SIG-M5 treated with dmso at 0.1 percent for 504 hours (cell line): ENCODE data around the gene NQO2.
A peak's percentile ranks its signal among the peaks of the same experiment; 100 is the strongest.
"Not testable (repeated sequence)": the region's sequence is repeated elsewhere in the genome, so short reads cannot be mapped to it uniquely, and the experiment has no call there.

Experiments
- DNase-seq: peaks from one replicate; lab custom pipeline; 2025; ENCODE audit not compliant: unreplicated experiment; lab: John Stamatoyannopoulos, UW

Gene NQO2

GRCh38 chr6:3037638-3038365 lies 38.1 kb downstream of the NQO2 start:
- no peak for DNase-seq

DNA sequence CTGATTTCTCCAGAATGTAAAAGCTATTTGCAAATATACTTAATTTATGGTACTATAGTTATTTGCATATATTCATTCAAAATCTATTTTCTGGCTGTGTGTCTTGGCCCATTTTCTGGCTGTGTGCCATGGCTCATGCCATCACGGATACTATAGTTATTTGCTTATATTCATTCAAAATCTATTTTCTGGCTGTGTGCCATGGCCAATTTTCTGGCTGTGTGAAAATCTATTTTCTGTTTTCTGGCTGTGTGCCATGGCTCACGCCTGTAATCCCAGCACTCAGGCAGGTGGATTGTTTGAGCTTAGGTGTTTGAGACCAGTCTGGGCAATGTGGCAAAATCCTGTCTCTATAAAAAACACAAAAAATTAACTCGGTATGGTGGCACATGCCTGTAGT lies 39.7 kb downstream of the NQO2 start:
- DNase-seq, result no peak

- no peak for DNase-seq
These were observed 41.5 kb downstream of the NQO2 start for GRCh38 chr6:3041147-3041546.

- no peak for DNase-seq
These were observed 41.9 kb downstream of the NQO2 start for GRCh38 chr6:3041606-3042005.

DNA sequence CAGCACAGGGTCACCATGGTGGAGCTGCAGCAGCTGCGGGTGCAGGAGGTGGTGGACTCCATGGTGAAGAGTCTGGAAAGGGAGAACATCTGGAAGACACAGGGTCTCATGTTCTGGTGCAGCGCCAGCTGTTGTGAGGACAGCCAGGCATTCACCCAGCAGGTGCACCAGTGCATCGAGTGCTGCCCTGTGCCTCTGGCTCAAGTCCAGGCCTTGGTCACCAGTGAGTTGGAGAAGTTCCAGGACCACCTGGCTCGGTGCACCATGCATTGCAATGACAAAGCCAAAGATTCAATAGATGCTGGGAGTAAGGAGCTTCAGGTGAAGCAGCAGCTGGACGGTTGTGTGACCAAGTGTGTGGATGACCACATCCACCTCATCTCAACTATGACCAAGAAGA lies 45.7 kb downstream of the NQO2 start:
- no peak for DNase-seq

GRCh38 chr6:3045777-3046176 lies 46.1 kb downstream of the NQO2 start:
- DNase-seq, result no peak

- DNase-seq, result no peak
These were observed 46.6 kb downstream of the NQO2 start for GRCh38 chr6:3046295-3046694.

DNA sequence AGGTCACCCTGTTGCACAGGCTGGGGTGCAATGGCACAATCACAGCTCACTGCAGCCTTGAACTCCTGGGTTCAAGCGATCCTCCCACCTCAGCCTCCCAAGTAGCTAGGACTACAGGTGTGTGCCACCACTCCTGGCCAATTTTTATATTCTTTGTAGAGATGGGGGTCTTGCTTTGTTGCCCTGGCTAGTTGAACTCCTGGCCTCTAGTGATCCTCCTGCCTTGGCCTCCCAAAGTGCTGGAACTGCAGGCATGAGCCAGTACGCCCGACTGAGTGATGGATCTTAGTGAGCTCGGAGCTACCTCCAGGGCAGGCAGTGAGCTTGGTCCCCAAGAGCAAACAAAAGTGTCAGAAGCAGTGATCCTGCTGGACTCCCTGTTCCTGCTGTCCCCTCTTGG lies 48.3 kb downstream of the NQO2 start:
- DNase-seq, result not testable (repeated sequence)

GRCh38 chr6:3052481-3053230 lies 53.0 kb downstream of the NQO2 start:
- no peak for DNase-seq

DNA sequence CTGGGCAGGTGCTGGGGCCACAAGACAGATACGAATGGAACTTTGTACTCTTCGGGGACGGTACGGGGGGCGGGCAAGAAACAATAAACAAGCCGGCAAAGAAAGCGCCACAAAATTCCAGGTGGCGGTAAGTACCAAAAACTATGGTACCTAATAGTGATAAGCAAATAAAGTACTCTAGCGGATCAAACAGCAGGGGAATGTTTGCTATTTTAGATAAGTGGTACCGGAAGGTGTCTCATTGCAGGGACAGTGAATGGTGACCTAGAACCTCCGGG lies 53.5 kb downstream of the NQO2 start:
- no peak for DNase-seq

GRCh38 chr6:3054229-3055157 lies 54.8 kb downstream of the NQO2 start:
- DNase-seq, result not testable (repeated sequence)

GRCh38 chr6:3055158-3055499 lies 55.4 kb downstream of the NQO2 start:
- not testable (repeated sequence) for DNase-seq

GRCh38 chr6:3057063-3057770 lies 57.5 kb downstream of the NQO2 start:
- no peak for DNase-seq

DNA sequence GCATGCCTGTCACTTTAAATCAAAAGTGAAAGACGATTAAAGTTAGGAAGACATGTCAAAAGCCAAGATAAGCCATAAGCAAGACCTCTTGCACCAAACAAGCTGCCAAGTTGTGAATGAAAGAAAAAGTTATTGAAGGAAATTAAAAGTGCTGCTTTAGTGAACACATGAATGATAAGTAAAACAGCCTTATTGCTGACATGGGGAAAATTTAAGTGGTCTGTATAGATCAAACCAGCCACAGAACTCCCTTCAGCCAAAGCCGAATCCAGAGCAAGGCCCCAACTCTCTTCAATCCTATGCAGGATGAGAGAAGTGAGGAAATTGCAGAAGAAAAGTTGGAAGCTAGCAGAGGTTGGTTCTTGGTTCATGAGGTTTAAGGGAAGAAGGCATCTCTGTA lies 59.3 kb downstream of the NQO2 start:
- DNase-seq, result no peak

GRCh38 chr6:3060092-3060491 lies 60.4 kb downstream of the NQO2 start:
- DNase-seq, result not testable (repeated sequence)

DNA sequence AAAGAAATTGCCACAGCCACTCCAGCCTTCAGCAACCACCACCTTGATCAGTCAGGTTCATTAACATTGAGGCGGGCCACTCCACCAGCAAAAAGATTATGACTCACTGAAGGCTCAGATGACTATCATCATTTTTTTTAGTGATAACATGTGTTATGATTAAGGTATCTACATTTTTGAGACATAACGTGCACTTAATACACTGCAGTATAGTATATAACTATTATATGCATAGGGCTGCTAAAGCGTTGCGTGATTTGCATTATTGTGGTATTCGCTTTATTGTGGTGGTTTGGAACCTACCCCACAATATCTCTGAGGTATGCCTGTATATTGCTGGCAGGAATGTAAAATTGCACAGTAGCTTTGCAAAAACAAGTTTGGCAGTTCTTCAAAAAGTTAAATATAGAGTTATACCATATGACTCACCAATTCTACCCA lies 61.8 kb downstream of the NQO2 start:
- DNase-seq, result no peak

DNA sequence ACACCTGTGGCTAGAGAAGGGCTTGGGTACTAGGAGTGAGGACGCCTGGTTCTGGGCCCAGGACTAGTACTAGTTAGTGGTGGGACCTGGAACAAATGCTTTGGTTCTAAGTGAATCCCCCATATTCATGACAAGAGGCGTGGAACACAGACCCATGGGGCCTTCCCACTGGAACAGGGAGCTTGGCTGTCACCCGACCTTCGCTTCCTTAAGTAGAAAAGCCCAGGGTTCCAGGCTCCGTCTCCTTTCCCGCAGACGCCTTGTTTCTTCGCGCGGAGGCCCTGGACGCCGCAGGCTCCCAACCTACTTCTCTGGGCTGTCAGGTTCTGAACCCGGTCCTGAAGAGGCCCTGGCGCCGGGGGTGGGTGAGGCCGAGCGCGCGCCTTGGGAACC lies 63.6 kb downstream of the NQO2 start:
- DNase-seq, result not testable (repeated sequence)

DNA sequence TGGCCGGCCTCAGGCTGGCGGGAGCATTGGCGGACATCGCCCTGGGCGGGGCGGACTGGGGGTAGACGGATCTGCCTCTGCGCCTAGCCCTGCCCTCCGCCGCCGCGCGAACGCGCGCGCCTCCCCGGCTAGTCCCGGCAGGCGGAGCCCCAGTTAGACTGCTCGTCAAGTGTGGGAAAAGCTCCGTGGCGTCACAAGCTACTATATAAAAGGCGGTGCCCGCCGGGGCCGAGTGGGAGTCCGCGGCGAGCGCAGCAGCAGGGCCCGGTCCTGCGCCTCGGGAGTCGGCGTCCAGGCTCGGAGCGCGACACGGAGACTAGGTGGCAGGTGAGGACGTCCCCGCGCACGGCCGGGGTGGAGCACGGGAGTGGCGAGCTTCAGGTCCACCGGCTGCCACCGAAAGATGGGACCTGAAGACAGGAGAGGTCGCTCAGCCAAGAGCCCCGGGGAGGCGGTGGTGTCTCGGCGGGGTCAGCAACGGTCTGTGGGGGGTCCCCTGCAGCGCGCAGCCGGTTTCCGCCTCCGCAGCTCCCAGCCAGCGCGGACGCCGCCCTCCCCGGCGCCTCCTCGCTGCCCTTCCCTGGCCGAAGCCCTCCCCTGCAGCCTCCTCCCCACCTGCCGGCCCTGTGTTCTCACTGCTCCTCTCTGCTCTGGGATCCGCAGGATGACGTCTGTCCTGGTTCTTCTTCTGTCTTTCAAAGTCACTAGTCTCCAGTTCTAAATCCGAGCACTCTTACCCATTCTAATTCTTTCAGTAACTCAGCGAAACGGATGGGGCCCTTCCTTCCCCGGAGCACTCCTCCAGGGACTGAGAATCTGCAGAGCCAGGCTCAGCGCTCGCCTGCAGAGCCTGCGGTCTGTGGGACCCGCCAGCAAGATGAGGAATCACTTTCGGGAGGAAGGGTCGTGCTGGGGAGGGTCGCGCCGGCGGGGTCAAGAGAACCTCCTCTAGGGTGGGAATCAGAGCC lies 64.3 kb downstream of the NQO2 start:
- peak; percentile 40 for DNase-seq

DNA sequence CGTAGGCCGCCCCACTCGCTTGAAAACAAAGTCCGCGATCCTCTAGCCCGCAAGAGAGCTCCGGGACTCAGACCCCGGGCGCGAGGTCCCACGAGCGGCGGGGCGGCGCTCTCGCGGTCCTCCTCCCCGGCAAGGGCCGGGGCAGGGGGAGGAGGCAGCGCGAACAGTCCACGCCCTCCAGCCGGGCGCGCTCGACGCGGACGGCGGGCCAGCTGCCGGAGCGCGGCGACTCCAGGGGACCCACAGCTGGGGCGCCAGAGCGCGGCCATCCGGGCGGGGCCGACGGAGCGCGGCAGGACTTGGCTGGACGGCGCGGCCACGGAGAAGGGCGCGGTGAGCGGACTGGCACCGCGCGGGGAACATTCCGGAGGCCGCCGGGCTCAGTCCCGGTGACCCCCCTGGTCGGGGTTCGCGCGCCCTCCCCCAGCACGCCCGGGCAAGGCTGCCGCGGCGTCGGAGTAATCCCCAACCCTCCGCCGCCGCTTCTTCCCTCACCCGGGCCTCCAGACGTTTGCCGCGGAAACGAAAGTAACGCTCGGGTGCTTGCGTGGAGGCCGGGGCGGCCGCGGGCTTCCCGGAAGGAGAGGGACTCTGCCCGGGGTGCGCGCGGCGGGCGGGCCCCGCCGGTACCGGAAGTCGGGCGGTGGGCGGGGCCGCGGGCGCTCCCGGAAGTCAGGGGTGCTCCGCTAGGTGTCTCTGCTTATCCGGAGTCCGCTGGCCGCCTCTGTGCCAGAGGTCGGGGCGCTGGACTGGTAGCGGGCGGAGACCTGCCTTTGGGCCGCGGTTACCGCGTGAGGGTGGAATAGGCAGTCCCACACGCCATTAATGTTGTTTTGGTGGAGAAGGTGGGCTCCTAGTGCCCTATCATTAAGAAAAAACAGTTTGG lies 68.9 kb downstream of the NQO2 start, which contains the start of gene RIPK1:
Gene RIPK1 (plus strand): TSS at position 166 of the 886 bp plus-strand sequence. CDS start 8,330 bp downstream, outside the sequence.
- peak; percentile 81 for DNase-seq
